HepG2 (cell line): ENCODE measurements around the gene PLXND1. TPM values are rescaled to one million over a fixed set of nuclear protein-coding genes. Genes with fewer than 3 reads are reported as not detected.

ENCODE experiments used
- BORCS8-MEF2B ChIP-seq: sonication (generic); formaldehyde crosslinking; IDR thresholded peaks from 2 replicates; pipeline ENCODE4 v1.8.0; 2022; ENCODE audit warnings: mild to moderate bottlenecking, missing genetic modification reagents
- ELF3 ChIP-seq: IDR thresholded peaks from 2 replicates; pipeline ENCODE4 v1.6.1; 2016; ENCODE audit warnings: missing genetic modification reagents, missing compliant biosample characterization
- FOXA3 ChIP-seq: IDR thresholded peaks from 2 replicates; pipeline ENCODE4 v1.6.1; 2016; ENCODE audit warnings: missing genetic modification reagents, missing compliant biosample characterization
- FOXP1 ChIP-seq, 2 experiments: fragments of 450-650 bp in 1 of 2; IDR thresholded peaks; 2 replicates each; pipeline ENCODE4 v1.6.1; 2017 to 2018; ENCODE audit warnings: antibody characterized with exemption in 1 of 2
- JARID2 ChIP-seq: sonication (generic); formaldehyde crosslinking; IDR thresholded peaks from 2 replicates; pipeline ENCODE4 v1.8.1; 2023; ENCODE audit warnings: missing genetic modification reagents, inconsistent platforms; ENCODE audit not compliant: insufficient replicate concordance
- KDM3A ChIP-seq: IDR thresholded peaks from 2 replicates; pipeline ENCODE4 v1.6.1; 2018; ENCODE audit warnings: low read depth, missing compliant biosample characterization
- SNAI1 ChIP-seq: sonication (generic); formaldehyde crosslinking; IDR thresholded peaks from 2 replicates; pipeline ENCODE4 v1.5.0; 2020; ENCODE audit warnings: mild to moderate bottlenecking, missing genetic modification reagents, borderline replicate concordance
- SOX6 ChIP-seq, 2 experiments: fragments of 450-650 bp in 1 of 2; sonication (generic) in 1 of 2; formaldehyde crosslinking in 1 of 2; IDR thresholded peaks; 2 replicates each; pipeline versions ENCODE4 v1.4.0 to v1.6.1; 2017 to 2020; ENCODE audit warnings: antibody characterized with exemption in 1 of 2, mild to moderate bottlenecking in 1 of 2, missing genetic modification reagents in 1 of 2
- TAF15 ChIP-seq: fragments of 200-400 bp; formaldehyde crosslinking; IDR thresholded peaks from one replicate; pipeline ENCODE4 v1.6.1; 2018; ENCODE audit warnings: mild to moderate bottlenecking, low read depth, low read length; ENCODE audit not compliant: poor library complexity, severe bottlenecking
- TBP ChIP-seq: sonication (generic); formaldehyde crosslinking; IDR thresholded peaks from 2 replicates; pipeline ENCODE4 v1.5.0; 2020; ENCODE audit warnings: missing genetic modification reagents
- ZBTB38 ChIP-seq: sonication (generic); formaldehyde crosslinking; IDR thresholded peaks from 2 replicates; pipeline ENCODE4 v1.5.1; 2020; ENCODE audit warnings: mild to moderate bottlenecking, missing genetic modification reagents
- ZNF296 ChIP-seq: sonication (generic); formaldehyde crosslinking; conservative IDR thresholded peaks from 2 replicates; pipeline ENCODE4 v1.5.0; 2020; ENCODE audit warnings: mild to moderate bottlenecking, missing genetic modification reagents
- ZNF549 ChIP-seq: sonication (generic); formaldehyde crosslinking; IDR thresholded peaks from 2 replicates; pipeline ENCODE4 v1.5.0; 2020; ENCODE audit warnings: missing genetic modification reagents
- ZNF589 ChIP-seq: sonication (generic); formaldehyde crosslinking; conservative IDR thresholded peaks from 2 replicates; pipeline ENCODE4 v1.8.0; 2022; ENCODE audit warnings: mild to moderate bottlenecking, moderate library complexity, missing genetic modification reagents
- ZNF7 ChIP-seq: IDR thresholded peaks from 2 replicates; pipeline ENCODE4 v1.6.1; 2016; ENCODE audit warnings: missing biosample characterization, missing genetic modification reagents
- ZSCAN9 ChIP-seq: IDR thresholded peaks from 2 replicates; pipeline ENCODE4 v1.6.1; 2016; ENCODE audit warnings: borderline replicate concordance
- polyA plus RNA-seq, 8 experiments: library from polyadenylated mRNA; depleted of rRNA in 3 of 8; stranded (reverse) in 7 of 8; unstranded in 1 of 8; fragments of >200 nt; fragmentation: Illumina TruSeq in 4 of 8; extraction: Trizol in 4 of 8; gene quantifications; 2 replicates each; pipeline versions ENCODE4 v1.2.1 to v1.2.3, GENCODE V29; 2011 to 2016; ENCODE audit warnings: low read depth in 4 of 8, missing spikeins in 1 of 8, mixed read lengths in 1 of 8; ENCODE audit not compliant: insufficient read depth in 1 of 8
- total RNA-seq, 5 experiments: library from RNA; depleted of rRNA; stranded (reverse); fragments of >200 nt; fragmentation: Illumina TruSeq; extraction: Trizol; gene quantifications; 2 replicates each; pipeline ENCODE4 v1.2.3, GENCODE V29; 2016; ENCODE audit warnings: low read depth in 1 of 5
- TF ChIP-seq, protein P1 (sequence below): sonication (generic); formaldehyde crosslinking; IDR thresholded peaks from 2 replicates; pipeline ENCODE4 v1.8.0; 2022; ENCODE audit warnings: low read depth, missing genetic modification reagents
- TF ChIP-seq, protein P2 (sequence below): sonication (generic); formaldehyde crosslinking; IDR thresholded peaks from 2 replicates; pipeline ENCODE4 v1.4.0; 2020; ENCODE audit warnings: missing genetic modification reagents
- TF ChIP-seq, protein P3 (sequence below): IDR thresholded peaks from 2 replicates; pipeline ENCODE4 v1.6.1; 2016; ENCODE audit warnings: low read depth, missing genetic modification reagents, missing compliant biosample characterization
- TF ChIP-seq, protein P4 (sequence below): IDR thresholded peaks from 2 replicates; pipeline ENCODE4 v1.6.1; 2016; ENCODE audit warnings: control low read depth

Gene PLXND1
- total and polyA plus RNA-seq, 2 of the 13 experiments (the other 11 are each of a cell fraction or from before 2014, with no cell fraction given), result 15.9 to 42.0 TPM

DNA sequence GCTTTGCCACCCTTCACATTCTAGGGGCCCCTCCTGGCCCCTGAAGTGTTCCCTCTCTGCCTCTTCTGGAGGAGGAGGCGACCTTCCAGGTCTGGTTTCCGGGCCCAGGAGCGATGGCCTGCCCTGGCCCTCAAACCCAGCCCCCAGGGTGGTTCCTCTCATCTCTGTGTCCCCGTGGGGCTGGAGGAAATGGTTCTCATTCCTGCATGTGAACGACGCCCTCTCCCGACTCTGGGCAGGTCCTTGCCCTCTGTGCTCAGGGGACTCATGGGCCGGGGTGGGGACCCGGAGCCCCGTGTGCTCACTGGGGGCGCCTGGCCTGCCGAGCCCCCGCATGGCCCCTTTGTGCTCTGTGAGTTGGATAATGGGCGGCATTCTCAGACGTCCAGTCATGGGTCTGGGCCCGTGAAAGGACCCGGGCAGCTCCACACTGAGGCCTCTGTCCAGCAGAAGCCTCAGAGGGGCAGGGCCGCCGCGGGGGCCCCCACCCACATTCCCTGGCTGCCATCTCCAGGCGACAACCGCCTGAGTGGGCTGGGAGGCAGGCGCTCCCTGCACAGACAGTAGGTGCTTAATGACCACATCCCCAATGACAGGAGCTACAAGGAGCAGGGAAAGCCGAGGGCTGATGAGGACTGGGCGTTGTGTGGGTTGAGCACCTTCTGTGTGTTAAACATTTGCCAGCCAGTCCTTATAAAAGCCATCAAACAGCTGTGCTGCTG is 5.5 kb upstream of the PLXND1 start (continued):
- TF ChIP-seq, protein P1, sequence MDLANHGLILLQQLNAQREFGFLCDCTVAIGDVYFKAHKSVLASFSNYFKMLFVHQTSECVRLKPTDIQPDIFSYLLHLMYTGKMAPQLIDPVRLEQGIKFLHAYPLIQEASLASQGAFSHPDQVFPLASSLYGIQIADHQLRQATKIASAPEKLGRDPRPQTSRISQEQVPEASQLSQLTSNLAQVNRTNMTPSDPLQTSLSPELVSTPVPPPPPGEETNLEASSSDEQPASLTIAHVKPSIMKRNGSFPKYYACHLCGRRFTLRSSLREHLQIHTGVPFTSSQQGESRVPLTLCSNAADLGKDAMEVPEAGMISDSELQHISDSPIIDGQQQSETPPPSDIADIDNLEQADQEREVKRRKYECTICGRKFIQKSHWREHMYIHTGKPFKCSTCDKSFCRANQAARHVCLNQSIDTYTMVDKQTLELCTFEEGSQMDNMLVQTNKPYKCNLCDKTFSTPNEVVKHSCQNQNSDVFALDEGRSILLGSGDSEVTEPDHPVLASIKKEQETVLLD (CRISPR knock-in tag), result 0 out of 2 replicates have a peak, but pooled peaks have one; percentile 38
- TF ChIP-seq KDM3A (CRISPR knock-in tag) (peak; percentile 68; the same call in 1 of the 2 replicates), ZNF549 (no peak), SNAI1 (peak; percentile 60), FOXP1 (IDR thresholded peaks at IDR 0.05) (no peak), FOXP1 (CRISPR knock-in tag; IDR thresholded peaks at IDR 0.05) (0 out of 2 replicates have a peak, but pooled peaks have one; percentile 18), ZNF7 (no peak), ZBTB38 (CRISPR knock-in tag) (0 out of 2 replicates have a peak, but pooled peaks have one; percentile 18), FOXA3 (CRISPR knock-in tag) (0 out of 2 replicates have a peak, but pooled peaks have one; percentile 21), TAF15 (peak; percentile 43), ZNF589 (0 out of 2 replicates have a peak, but pooled peaks have one; percentile 33), JARID2 (peak; percentile 21), SOX6 (IDR thresholded peaks at IDR 0.05) (no peak), SOX6 (CRISPR knock-in tag; IDR thresholded peaks at IDR 0.05) (peak; percentile 39; the same call in 1 of the 2 replicates), ZNF296 (CRISPR knock-in tag) (0 out of 2 replicates have a peak, but pooled peaks have one; percentile 48), TBP (CRISPR knock-in tag) (no peak), ELF3 (CRISPR knock-in tag) (peak; percentile 61), ZSCAN9 (CRISPR knock-in tag) (peak; percentile 25; the same call in 1 of the 2 replicates), BORCS8-MEF2B (peak; percentile 22; the same call in 1 of the 2 replicates)
- TF ChIP-seq, protein P2, sequence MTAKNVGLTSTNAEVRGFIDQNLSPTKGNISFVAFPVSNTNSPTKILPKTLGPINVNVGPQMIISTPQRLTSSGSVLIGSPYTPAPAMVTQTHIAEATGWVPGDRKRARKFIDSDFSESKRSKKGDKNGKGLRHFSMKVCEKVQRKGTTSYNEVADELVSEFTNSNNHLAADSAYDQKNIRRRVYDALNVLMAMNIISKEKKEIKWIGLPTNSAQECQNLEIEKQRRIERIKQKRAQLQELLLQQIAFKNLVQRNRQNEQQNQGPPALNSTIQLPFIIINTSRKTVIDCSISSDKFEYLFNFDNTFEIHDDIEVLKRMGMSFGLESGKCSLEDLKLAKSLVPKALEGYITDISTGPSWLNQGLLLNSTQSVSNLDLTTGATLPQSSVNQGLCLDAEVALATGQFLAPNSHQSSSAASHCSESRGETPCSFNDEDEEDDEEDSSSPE (CRISPR knock-in tag), result 0 out of 2 replicates have a peak, but pooled peaks have one; percentile 32
- TF ChIP-seq, protein P3, sequence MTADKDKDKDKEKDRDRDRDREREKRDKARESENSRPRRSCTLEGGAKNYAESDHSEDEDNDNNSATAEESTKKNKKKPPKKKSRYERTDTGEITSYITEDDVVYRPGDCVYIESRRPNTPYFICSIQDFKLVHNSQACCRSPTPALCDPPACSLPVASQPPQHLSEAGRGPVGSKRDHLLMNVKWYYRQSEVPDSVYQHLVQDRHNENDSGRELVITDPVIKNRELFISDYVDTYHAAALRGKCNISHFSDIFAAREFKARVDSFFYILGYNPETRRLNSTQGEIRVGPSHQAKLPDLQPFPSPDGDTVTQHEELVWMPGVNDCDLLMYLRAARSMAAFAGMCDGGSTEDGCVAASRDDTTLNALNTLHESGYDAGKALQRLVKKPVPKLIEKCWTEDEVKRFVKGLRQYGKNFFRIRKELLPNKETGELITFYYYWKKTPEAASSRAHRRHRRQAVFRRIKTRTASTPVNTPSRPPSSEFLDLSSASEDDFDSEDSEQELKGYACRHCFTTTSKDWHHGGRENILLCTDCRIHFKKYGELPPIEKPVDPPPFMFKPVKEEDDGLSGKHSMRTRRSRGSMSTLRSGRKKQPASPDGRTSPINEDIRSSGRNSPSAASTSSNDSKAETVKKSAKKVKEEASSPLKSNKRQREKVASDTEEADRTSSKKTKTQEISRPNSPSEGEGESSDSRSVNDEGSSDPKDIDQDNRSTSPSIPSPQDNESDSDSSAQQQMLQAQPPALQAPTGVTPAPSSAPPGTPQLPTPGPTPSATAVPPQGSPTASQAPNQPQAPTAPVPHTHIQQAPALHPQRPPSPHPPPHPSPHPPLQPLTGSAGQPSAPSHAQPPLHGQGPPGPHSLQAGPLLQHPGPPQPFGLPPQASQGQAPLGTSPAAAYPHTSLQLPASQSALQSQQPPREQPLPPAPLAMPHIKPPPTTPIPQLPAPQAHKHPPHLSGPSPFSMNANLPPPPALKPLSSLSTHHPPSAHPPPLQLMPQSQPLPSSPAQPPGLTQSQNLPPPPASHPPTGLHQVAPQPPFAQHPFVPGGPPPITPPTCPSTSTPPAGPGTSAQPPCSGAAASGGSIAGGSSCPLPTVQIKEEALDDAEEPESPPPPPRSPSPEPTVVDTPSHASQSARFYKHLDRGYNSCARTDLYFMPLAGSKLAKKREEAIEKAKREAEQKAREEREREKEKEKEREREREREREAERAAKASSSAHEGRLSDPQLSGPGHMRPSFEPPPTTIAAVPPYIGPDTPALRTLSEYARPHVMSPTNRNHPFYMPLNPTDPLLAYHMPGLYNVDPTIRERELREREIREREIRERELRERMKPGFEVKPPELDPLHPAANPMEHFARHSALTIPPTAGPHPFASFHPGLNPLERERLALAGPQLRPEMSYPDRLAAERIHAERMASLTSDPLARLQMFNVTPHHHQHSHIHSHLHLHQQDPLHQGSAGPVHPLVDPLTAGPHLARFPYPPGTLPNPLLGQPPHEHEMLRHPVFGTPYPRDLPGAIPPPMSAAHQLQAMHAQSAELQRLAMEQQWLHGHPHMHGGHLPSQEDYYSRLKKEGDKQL (CRISPR knock-in tag), result peak; percentile 40; the same call in 1 of the 2 replicates
- TF ChIP-seq, protein P4, sequence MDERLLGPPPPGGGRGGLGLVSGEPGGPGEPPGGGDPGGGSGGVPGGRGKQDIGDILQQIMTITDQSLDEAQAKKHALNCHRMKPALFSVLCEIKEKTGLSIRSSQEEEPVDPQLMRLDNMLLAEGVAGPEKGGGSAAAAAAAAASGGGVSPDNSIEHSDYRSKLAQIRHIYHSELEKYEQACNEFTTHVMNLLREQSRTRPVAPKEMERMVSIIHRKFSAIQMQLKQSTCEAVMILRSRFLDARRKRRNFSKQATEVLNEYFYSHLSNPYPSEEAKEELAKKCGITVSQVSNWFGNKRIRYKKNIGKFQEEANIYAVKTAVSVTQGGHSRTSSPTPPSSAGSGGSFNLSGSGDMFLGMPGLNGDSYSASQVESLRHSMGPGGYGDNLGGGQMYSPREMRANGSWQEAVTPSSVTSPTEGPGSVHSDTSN (CRISPR knock-in tag), result no peak
